ENCODE measurements around the gene MYH3. TPM values are rescaled to one million over a fixed set of nuclear protein-coding genes. Genes with fewer than 3 reads are reported as not detected.

The MYH3 gene
- total RNA-seq, 5 donors from 2014 or later (not counting 1 experiment from before 2014, with no cell fraction given), result 6.6 to 12.1 (median 11.1) TPM

DNA sequence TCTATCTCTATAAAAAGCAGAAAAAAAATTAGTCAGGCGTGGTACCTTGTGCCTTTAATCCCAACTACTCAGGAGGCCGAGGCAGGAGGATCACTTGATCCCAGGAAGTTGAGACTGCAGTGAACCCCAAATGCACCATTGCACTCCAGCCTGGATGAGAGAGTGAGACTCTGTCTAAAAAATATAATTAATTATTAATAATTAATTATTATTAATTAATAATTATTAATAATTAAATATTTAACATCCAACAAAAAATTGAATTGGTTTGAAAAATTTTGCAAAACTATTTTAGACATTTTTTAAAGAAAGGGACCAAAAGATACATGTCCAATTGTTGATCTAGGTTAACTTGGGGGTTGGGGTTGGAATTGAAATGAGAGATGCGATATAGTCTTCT lies 51.0 kb downstream of the MYH3 start:
- Mint-ChIP-seq H3K27me3 (peaks cover 1 to 12% of the 10 kb centered on the region in 2 donors), H3K4me1 (no peaks in the 10 kb centered on the region), H3K9me3 (no peaks in the 10 kb centered on the region), H3K4me3 (no peak overlapping the region), H3K27ac (no peak overlapping the region), H3K36me3 (no peaks in the 10 kb centered on the region)
- CTCF ChIA-PET, result no interaction called here
- no peaks in the 10 kb centered on the region for H3K9me3 ChIP-seq
- DNase-seq, result no peak
- no peaks in the 10 kb centered on the region for H3K4me1 ChIP-seq (ENCODE audit: control insufficient read depth in 1 of 2, extremely low read depth in 1 of 2, insufficient read depth in 2 of 2, low read length in 2 of 2)
- H3K27me3 ChIP-seq (replicated peaks in 1 of 2; ENCODE audit: control insufficient read depth in 2 of 2, extremely low read depth in 1 of 2, insufficient read depth in 2 of 2, low read length in 1 of 2), result peaks cover 0 to 4% of the 10 kb centered on the region in 2 experiments
- ATAC-seq (replicated peaks in 1 of 4), result no peak
- no peaks in the 10 kb centered on the region for H3K36me3 ChIP-seq (ENCODE audit: control insufficient read depth in 2 of 2, extremely low read depth in 1 of 2, insufficient read depth in 1 of 2, low read length in 1 of 2)
- H3K27ac ChIP-seq (ENCODE audit: low read length), result no peak overlapping the region
- no peak overlapping the region for H3K4me3 ChIP-seq (ENCODE audit: control insufficient read depth in 1 of 2, extremely low read depth in 1 of 2, low read length in 1 of 2)
- no CpG with 5 or more reads among the region's 3 CpGs for WGBS (ENCODE audit: insufficient coverage)
- POLR2A ChIA-PET, result no interaction called here

DNA sequence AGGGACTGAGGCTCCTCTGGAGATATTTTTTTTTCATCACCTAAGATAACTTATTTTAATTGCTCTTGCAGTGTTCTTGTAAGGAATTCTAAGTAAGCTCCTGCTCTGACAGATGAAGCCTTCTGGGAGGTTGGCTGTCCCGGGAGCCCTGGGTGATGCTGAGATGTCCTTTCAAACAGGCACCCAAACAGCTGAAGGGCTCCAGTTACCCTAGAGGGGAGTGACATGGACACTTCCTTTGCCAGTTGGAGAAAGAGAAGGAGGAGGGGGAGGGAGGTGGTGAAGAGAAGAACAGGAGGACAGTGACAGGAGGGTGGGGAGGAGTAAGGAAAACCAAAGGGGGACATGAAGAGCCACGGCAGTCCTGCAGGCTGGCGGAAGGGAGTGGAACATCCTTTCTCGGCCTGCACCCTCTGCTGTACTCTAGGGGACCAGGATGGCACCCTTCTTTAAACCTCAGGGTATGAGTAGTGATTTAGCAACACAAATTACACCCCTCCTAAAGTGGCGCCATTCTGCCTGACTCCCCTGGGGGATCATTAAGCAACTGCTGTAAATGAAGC lies 51.8 kb downstream of the MYH3 start:
- H3K4me3 Mint-ChIP-seq, result no peak overlapping the region
- WGBS (ENCODE audit: insufficient coverage), result 88% methylated on average over 1 of the region's 5 CpGs
- Histone ChIP-seq H3K36me3 (ENCODE audit: control insufficient read depth in 2 of 2, extremely low read depth in 1 of 2, insufficient read depth in 1 of 2, low read length in 1 of 2) (no peaks in the 10 kb centered on the region), H3K27me3 (replicated peaks in 1 of 2; ENCODE audit: control insufficient read depth in 2 of 2, extremely low read depth in 1 of 2, insufficient read depth in 2 of 2, low read length in 1 of 2) (peaks cover 0 to 4% of the 10 kb centered on the region in 2 experiments), H3K27ac (ENCODE audit: low read length) (no peak overlapping the region), H3K4me1 (ENCODE audit: control insufficient read depth in 1 of 2, extremely low read depth in 1 of 2, insufficient read depth in 2 of 2, low read length in 2 of 2) (no peaks in the 10 kb centered on the region), H3K9me3 (no peaks in the 10 kb centered on the region), H3K4me3 (ENCODE audit: control insufficient read depth in 1 of 2, extremely low read depth in 1 of 2, low read length in 1 of 2) (no peak overlapping the region)
- H3K27me3 Mint-ChIP-seq, result peaks cover 1 to 14% of the 10 kb centered on the region in 2 donors
- DNase-seq (no peak), ATAC-seq (replicated peaks in 1 of 4) (no peak)
- no peaks in the 10 kb centered on the region for H3K4me1 Mint-ChIP-seq
- no peaks in the 10 kb centered on the region for H3K36me3 Mint-ChIP-seq
- POLR2A ChIA-PET, result no interaction called here
- no peaks in the 10 kb centered on the region for H3K9me3 Mint-ChIP-seq
- CTCF ChIA-PET, result interaction anchor here in 1 of 2 donors (0.6 kb wide), 1 partner anchor 13 kb away, joined by 3 read pairs; no protein-coding TSS in a partner anchor
- H3K27ac Mint-ChIP-seq, result no peak overlapping the region

DNA sequence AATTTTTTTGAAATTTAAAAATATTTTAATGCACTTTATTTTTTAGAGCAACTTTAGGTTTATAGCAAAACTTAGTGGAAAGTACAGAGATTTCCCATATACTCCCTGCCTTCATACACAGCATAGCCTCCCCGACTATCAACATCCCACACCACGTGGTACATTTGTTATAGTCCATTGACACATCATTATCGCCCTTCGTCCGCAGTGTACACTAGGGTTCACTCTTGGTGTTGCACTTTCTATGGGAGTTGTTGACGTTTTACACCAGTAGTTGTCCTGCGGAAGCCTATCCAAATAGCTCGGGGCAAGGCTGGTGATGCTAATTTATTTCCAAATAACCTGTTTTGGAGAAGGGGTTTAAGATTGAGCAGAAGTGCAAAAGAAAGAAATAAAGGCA lies 52.6 kb downstream of the MYH3 start:
- no peaks in the 10 kb centered on the region for H3K36me3 ChIP-seq (ENCODE audit: control insufficient read depth in 2 of 2, extremely low read depth in 1 of 2, insufficient read depth in 1 of 2, low read length in 1 of 2)
- no CpG with 5 or more reads among the region's 8 CpGs for WGBS (ENCODE audit: insufficient coverage)

DNA sequence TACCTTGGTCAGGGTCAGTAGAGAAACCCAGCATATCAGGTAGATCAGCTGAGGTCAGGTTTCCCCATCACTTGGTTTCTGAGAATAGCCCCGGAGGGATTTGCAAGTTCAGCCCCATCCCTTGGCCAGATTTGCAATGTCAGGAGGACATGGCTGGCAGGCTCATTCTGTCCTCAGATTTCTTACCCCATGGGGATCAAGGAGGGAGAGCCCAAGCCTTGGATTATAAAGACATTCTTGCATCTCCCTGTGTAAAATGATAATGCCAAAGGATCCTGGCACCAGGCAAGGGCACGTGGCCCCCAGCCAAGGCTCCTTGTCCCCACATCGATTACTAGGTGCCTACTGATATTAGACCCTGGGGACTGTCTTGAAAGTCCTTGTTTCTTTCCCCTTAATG lies 53.2 kb downstream of the MYH3 start:
- POLR2A ChIA-PET, result no interaction called here
- no peaks in the 10 kb centered on the region for H3K4me1 Mint-ChIP-seq
- CTCF ChIA-PET, result no interaction called here
- WGBS (ENCODE audit: insufficient coverage), result 75% methylated on average over 3 of the region's 3 CpGs
- peaks cover 6 to 14% of the 10 kb centered on the region in 2 donors for H3K27me3 Mint-ChIP-seq
- Histone ChIP-seq H3K9me3 (no peaks in the 10 kb centered on the region), H3K36me3 (ENCODE audit: control insufficient read depth in 2 of 2, extremely low read depth in 1 of 2, insufficient read depth in 1 of 2, low read length in 1 of 2) (no peaks in the 10 kb centered on the region), H3K27ac (ENCODE audit: low read length) (no peak overlapping the region), H3K4me1 (ENCODE audit: control insufficient read depth in 1 of 2, extremely low read depth in 1 of 2, insufficient read depth in 2 of 2, low read length in 2 of 2) (no peaks in the 10 kb centered on the region), H3K27me3 (replicated peaks in 1 of 2; ENCODE audit: control insufficient read depth in 2 of 2, extremely low read depth in 1 of 2, insufficient read depth in 2 of 2, low read length in 1 of 2) (peaks cover 0 to 4% of the 10 kb centered on the region in 2 experiments), H3K4me3 (ENCODE audit: control insufficient read depth in 1 of 2, extremely low read depth in 1 of 2, low read length in 1 of 2) (no peak overlapping the region)
- H3K27ac Mint-ChIP-seq, result no peak overlapping the region
- no peaks in the 10 kb centered on the region for H3K36me3 Mint-ChIP-seq
- no peak overlapping the region for H3K4me3 Mint-ChIP-seq
- no peak for ATAC-seq (replicated peaks in 1 of 4)
- DNase-seq, result no peak
- no peaks in the 10 kb centered on the region for H3K9me3 Mint-ChIP-seq

More for the DNA sequence above, 52.6 kb downstream of the MYH3 start:
- Mint-ChIP-seq H3K36me3 (no peaks in the 10 kb centered on the region), H3K4me3 (no peak overlapping the region), H3K27me3 (peaks cover 5 to 14% of the 10 kb centered on the region in 2 donors), H3K27ac (no peak overlapping the region), H3K9me3 (no peaks in the 10 kb centered on the region), H3K4me1 (no peaks in the 10 kb centered on the region)
- H3K4me3 ChIP-seq (ENCODE audit: control insufficient read depth in 1 of 2, extremely low read depth in 1 of 2, low read length in 1 of 2), result no peak overlapping the region
- ATAC-seq (replicated peaks in 1 of 4) (no peak), DNase-seq (no peak)
- H3K27ac ChIP-seq (ENCODE audit: low read length), result no peak overlapping the region
- H3K9me3 ChIP-seq, result no peaks in the 10 kb centered on the region
- no peaks in the 10 kb centered on the region for H3K4me1 ChIP-seq (ENCODE audit: control insufficient read depth in 1 of 2, extremely low read depth in 1 of 2, insufficient read depth in 2 of 2, low read length in 2 of 2)
- ChIA-PET CTCF (no interaction called here), POLR2A (no interaction called here)
- peaks cover 0 to 4% of the 10 kb centered on the region in 2 experiments for H3K27me3 ChIP-seq (replicated peaks in 1 of 2; ENCODE audit: control insufficient read depth in 2 of 2, extremely low read depth in 1 of 2, insufficient read depth in 2 of 2, low read length in 1 of 2)

DNA sequence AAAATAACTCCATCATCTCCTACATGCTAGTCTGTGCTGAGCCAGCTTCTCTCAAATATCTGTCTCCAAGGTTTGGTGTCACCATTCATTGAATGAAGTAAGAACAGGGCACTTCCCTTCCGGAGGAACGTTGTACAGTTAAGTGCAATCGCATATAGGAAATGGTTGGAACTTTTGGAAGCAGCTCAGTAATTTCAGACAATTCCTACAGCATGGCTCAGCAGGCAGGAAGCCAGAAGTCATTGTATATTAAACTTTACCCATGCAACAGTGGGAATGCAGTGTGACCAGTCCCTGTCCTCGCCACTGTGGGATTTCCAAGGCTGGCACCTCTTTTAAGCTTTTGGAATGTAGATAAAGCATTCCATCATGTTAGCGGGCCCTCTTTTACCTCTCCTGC lies 56.5 kb downstream of the MYH3 start:
- H3K4me1 Mint-ChIP-seq, result no peaks in the 10 kb centered on the region

DNA sequence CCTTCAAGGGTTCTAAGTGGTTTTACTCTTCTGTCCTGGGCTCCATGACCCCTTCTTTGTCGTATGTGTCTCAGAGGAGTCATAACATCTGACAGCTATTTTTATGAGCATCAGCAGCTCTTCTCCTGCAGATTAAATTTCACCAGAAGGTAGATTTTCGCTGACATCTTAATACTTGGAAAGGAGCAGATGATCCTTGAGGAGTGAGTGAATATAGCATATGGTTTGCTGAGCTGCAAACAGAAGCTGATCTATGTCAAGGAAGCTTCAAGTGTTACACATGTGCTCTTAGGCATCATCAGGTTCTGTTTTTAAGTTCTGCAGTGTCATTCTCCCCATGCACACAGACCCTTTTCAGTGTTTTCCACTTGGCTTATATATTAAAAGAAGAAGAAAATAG lies 58.5 kb downstream of the MYH3 start:
- peaks cover 0 to 7% (median 0%) of the 10 kb centered on the region in 3 donors for H3K9me3 Mint-ChIP-seq
- POLR2A ChIA-PET, result no interaction called here
- DNase-seq (no peak), ATAC-seq (replicated peaks in 1 of 4) (no peak)
- Histone ChIP-seq H3K36me3 (ENCODE audit: control insufficient read depth in 2 of 2, extremely low read depth in 1 of 2, insufficient read depth in 1 of 2, low read length in 1 of 2) (no peaks in the 10 kb centered on the region), H3K27ac (ENCODE audit: low read length) (no peak overlapping the region), H3K4me3 (ENCODE audit: control insufficient read depth in 1 of 2, extremely low read depth in 1 of 2, low read length in 1 of 2) (no peak overlapping the region), H3K4me1 (ENCODE audit: control insufficient read depth in 1 of 2, extremely low read depth in 1 of 2, insufficient read depth in 2 of 2, low read length in 2 of 2) (no peaks in the 10 kb centered on the region), H3K27me3 (replicated peaks in 1 of 2; ENCODE audit: control insufficient read depth in 2 of 2, extremely low read depth in 1 of 2, insufficient read depth in 2 of 2, low read length in 1 of 2) (peaks cover 0 to 3% of the 10 kb centered on the region in 2 experiments), H3K9me3 (no peaks in the 10 kb centered on the region)
- 20% methylated on average over 1 of the region's 2 CpGs for WGBS (ENCODE audit: insufficient coverage)
- no peaks in the 10 kb centered on the region for H3K4me1 Mint-ChIP-seq
- H3K27ac Mint-ChIP-seq, result no peak overlapping the region
- no peaks in the 10 kb centered on the region for H3K36me3 Mint-ChIP-seq
- H3K4me3 Mint-ChIP-seq, result no peak overlapping the region
- CTCF ChIA-PET, result no interaction called here
- H3K27me3 Mint-ChIP-seq, result peaks cover 27 to 29% of the 10 kb centered on the region in 2 donors

More for the DNA sequence above, 56.5 kb downstream of the MYH3 start:
- Histone ChIP-seq H3K4me1 (ENCODE audit: control insufficient read depth in 1 of 2, extremely low read depth in 1 of 2, insufficient read depth in 2 of 2, low read length in 2 of 2) (no peaks in the 10 kb centered on the region), H3K9me3 (no peaks in the 10 kb centered on the region), H3K27me3 (replicated peaks in 1 of 2; ENCODE audit: control insufficient read depth in 2 of 2, extremely low read depth in 1 of 2, insufficient read depth in 2 of 2, low read length in 1 of 2) (peaks cover 0 to 7% of the 10 kb centered on the region in 2 experiments), H3K27ac (ENCODE audit: low read length) (no peak overlapping the region), H3K4me3 (ENCODE audit: control insufficient read depth in 1 of 2, extremely low read depth in 1 of 2, low read length in 1 of 2) (no peak overlapping the region), H3K36me3 (ENCODE audit: control insufficient read depth in 2 of 2, extremely low read depth in 1 of 2, insufficient read depth in 1 of 2, low read length in 1 of 2) (no peaks in the 10 kb centered on the region)
- ATAC-seq (replicated peaks in 1 of 4) (no peak), DNase-seq (no peak)
- Mint-ChIP-seq H3K27ac (no peak overlapping the region), H3K27me3 (peaks cover 13 to 16% of the 10 kb centered on the region in 2 donors), H3K4me3 (no peak overlapping the region), H3K36me3 (no peaks in the 10 kb centered on the region), H3K9me3 (no peaks in the 10 kb centered on the region)
- CTCF ChIA-PET, result no interaction called here
- WGBS (ENCODE audit: insufficient coverage), result 60% methylated on average over 1 of the region's 5 CpGs
- POLR2A ChIA-PET, result no interaction called here
